GM11168 (cell line): ENCODE results near the gene PTPRC.

Experiments
- in situ Hi-C: fragments of 300-500 bp; cut with MboI; formaldehyde crosslinking; loops from one replicate; pipeline ENCODE4 v1.12.0; 2022; ENCODE audit warnings: low sequenced_read_pairs; ENCODE audit not compliant: unreplicated experiment

PTPRC gene

DNA sequence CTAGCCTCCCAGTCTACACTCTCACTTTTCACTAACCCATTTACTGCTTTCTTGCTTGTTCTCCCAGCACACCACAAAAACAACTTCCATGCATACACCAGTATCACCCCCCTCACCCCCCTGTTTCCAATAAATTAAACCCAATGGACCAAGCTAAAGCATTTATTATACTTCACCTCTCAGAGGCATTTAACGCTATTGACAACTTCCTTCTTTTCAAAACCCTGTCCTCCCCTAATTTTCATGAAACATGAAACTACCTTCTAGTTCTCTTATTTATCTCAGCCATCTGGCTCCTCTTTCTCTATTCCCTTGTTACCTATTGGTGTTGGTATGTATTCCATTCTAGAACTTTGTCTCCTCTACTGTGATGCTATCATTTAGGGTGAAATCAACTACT, 32.3 kb downstream of the PTPRC start:
- in situ Hi-C loops, result no loop called here

DNA sequence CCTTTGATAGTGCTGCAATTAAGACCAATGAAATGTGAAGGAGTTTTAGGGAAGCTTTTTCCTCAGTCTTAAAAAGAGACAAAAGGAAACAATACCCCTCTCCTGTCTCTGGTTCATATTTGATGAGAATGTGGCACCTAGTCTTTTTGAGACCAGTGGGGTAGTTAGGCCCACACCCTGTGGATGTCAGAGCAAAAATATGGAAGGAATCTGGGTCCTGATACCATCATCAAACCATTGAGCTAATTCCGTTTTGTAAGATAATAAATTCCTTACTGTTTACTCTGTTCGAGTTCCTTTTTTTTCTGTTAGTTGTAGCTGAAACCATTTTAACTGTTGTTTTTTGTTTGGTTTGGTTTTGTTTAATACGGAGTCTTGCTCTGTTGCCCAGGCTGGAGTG, 33.3 kb downstream of the PTPRC start:
- in situ Hi-C loops, result no loop called here

DNA sequence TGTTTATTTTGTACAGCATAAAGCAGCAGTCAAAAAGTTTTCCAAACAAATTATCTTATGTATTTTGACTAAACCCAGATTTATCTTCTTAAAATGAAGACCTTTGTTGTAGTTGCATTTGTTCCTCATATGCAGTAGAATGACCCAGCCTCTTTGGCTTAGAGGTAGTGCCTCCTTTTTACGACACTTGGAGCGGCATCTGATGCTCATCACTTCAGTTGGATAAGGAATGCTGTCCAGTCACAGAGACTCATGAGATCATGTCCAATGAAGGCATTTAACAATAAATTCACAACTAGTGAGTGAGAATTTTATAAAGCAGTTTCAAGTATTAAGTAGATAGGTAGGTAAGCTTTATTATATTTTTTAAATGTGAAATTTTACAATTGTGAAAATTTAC, 35.2 kb downstream of the PTPRC start:
- in situ Hi-C loops, result no loop called here

DNA sequence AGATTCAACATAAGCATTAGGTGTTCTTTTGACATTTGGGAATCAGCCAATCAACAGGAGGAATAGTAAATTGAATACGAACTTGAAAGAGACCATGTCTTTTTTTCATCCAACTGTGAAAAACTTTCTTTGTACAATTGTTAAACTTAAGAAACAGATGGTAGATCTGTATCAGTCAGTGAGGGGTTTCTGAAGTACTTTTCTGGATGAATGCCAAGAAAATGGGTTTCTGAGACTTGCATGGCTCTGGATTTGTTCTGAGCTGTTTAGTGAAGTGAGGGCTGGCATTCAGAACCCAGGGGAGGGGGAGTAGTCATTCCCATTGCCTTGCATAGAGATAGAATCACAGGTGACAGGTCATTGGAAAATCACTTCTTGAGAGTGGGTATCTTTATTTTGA, 37.4 kb downstream of the PTPRC start:
- in situ Hi-C loops, result no loop called here

DNA sequence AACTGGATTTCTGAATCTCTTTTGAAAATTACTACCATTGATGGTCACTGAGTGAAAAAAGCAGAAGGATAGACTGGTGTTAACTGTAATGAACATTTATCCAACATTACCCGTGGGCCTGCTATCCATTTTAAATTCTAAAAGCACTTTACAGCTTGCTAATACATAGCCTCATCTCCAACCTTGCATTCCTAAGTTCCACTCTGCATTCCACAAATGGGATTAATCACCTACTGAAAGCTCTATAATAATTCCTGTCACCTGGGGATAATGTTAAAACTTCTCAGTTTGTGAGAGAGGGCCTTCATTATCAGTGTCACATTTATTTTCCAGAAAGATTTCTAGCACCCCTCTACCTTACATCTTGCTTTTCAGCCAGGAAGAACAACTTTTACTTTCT, 38.2 kb downstream of the PTPRC start:
- in situ Hi-C loops, result no loop called here

DNA sequence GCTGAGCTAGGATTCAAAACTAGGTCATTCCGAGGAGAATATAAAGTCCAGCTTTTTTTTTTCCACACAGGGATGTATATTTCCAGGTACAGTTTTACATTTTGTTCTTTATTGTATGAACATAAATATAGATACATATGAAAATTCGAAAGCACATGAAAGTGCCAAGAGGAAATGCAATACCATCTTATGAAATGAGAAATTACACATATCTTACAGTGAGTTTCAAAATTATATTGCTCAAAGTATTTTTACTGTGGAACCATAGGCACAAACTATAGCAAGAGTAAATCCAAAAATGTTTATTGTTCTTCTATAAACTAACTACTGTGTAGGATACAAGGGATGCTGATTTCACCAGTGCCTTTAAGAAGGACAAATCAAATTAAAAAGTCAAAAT, 39.0 kb downstream of the PTPRC start:
- in situ Hi-C loops, result no loop called here

DNA sequence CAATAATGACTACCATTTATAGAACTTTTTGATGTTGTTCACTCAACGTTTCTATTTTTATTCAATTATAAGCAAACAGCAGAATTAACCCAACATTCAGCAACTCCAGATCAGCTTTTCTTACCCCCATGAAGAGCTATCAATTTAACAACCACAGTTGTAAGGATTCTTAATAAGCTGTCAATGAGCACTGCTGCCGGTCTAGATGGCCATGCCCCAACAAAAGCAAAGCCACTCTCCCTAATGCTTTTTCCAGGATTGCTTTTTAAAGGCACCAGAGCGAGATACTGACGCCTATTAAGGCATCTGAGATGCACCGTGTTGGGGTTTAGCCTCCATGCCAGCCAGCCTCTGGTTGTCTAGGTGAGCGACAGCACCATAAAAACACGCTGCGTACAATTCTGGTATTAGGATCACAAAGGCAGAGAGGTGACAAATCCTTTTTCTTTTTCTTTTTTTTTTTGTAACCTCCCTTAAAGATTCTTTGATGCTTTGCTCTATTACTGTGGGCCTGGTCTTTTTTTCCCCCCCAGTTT, 39.5 kb downstream of the PTPRC start:
- in situ Hi-C loops, result no loop called here

DNA sequence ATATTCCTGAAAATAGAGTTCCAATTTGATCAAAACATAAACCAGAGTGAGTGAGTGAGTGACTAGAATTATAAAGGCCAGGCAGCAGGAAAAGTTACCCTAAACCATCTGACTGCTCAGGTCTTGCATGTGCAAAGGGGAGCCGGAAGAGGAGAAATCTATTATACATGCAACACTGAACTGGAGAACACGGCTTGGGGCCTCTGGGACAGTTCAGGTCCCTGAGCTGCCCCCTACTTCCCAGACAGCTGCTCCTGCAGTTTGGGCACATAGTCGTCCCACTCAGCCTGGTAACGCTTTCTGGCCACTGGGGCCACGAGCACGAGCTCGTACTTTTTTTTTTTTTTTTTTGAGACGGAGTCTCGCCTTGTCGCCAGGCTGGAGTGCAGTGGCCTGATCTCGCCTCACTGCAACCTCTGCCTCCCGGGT, 40.1 kb downstream of the PTPRC start:
- in situ Hi-C loops, result no loop called here

DNA sequence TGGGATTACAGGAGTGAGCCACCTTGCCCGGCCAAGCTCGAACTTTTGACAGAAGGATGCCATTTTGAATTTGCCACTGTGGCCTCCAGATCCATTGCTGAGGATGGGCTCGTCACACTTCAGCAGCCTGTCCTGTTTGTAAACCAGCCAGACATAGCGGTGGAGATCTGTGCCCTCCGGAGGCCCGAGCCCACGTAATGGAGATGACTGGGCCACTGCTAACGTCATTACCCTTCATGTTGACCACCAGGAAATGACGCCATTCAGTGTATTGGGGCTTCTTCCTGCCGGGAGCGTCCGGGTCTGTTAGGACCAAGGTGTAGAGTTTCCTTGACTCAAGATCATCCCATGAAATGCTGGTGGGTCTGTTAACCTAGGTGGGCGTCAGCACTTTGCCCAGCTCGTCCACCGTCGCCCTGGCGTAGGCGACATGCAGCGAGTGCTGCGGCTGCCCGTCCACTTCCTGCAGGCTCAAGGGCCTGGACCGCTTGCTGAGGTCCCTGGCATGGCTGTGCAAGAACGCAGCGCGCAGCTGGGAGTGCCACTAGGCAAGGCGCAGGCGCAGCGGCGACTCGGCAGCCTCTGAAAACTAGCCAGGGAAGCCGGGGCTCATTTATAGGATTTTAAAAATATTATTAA, 40.8 kb downstream of the PTPRC start:
- in situ Hi-C loops, result no loop called here

DNA sequence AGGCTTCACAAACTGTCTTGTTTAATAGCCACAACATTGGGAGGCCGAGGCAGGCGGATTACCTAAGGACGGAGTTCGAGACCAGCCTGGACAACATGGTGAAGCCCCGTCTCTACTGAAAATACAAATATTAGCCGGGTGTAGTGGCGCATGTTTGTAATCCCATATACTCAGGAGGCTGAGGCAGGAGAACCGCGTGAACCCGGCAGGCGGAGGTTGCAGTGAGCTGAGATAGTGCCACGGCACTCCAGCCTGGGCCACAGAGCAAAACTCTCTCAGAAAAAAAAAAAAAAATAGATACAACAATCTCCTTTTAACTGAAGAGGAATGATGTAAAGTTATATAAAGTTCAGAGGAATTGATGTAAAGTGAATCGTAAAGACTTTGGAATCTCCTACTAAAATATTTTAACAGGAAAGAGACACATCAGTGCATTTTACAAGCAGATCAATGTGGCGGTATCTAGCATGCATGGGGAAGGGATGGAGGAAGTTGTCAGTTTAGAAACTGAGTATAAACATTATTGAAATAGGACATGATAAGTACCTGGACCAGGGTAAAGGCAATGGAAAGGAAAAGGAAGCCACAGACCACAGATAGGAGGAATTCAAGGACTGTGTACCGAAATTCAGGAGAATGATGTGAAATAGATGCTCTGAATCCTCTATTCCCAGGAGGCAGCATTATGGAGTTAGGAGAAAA, 41.5 kb downstream of the PTPRC start:
- in situ Hi-C loops, result no loop called here

DNA sequence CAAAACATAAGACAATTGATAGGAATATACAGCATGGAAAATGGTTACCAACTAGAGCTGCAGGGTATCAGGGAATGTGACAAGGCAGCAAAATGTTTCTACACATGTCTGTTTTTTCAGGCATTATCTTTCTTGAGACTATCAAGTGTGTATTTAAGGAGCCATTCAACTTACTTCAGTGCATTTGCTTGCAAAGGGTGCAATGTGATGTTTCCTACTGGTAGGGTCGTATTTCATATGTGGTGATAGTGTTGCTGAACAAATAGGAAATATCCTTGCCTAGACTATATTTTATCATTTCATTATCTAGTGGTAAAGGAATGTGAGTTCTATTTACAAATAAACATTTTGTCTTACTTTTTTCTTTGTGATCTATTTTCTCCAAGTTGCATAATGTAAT, 42.4 kb downstream of the PTPRC start:
- in situ Hi-C loops, result no loop called here

DNA sequence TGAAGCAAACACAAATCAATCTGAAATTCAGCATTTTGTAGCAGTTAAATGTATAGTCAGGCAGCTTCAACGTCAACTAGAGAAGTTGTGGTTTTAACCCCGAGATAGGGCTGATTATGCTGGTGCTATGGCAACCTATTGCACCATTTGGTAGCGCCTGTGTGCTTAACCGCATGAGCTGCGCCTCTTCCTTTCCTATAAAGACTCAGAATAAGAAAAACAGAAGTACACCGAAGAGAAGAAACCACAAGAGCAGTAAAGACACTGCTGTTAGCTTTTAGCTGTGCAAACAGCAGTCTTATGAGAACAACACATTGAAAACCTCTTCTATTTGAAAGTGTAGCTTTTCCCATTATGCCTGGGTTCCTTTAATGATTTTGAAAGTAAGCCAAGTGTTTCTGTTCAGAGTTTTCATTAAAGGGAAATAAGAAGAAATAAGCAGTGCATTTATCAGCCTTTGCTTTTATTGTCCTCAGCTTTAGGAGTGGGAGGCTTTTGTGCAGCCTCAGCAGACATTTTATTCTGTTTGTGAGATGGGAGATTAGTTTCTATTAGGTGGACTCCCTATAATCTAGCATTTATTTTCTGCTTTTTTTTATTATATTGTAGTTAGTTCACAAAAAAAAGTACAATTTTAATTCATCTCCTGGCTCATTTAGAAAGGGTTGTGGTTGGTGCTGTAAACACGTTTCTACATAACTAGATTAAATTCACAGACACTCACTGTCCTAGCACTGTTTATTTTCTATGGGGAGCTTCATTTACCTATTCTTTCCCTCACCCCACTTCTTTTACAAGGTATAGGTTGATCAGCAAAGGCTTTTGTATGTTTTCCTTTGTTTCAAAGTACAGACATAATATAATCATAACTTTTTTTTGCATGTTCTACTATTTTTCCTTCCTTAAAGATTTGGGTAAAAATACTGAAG, 43.3 kb downstream of the PTPRC start:
- in situ Hi-C loops, result no loop called here

DNA sequence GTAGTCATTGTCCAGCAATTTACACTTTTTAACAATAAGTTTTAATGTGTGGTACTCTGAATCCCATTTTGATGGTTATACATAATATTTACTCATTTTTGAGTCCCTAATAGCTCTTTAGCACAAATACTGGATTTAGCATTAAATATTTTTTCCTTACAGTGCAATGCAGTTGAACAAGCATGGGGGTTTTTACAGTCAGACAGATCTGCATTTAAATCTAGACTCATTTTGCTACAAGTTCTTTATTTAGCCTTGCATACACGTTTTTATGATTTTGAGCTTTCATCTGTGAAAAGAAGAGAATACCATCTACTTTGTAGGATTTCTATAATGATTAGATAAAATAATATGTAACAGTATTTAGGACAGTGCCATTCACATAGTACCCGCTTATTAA, 44.0 kb downstream of the PTPRC start:
- in situ Hi-C loops, result no loop called here

DNA sequence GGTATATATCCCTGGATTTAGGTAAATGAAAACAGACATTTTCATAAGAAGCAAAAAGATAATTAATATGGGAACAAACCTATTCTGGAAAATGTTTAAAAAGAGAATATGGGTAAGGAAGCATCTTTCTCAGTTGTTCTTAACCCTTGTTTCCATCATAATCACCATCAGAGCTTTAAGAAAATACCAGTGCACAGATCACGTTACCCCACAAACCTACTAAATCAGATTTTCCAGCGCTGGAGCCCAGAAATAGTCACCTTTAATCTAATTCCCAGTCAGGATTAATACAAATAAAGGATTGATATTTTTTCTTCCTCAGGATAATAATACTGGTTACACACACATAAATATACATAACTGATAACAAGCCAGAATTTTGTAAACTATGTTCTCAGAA, 44.6 kb downstream of the PTPRC start:
- in situ Hi-C loops, result no loop called here

DNA sequence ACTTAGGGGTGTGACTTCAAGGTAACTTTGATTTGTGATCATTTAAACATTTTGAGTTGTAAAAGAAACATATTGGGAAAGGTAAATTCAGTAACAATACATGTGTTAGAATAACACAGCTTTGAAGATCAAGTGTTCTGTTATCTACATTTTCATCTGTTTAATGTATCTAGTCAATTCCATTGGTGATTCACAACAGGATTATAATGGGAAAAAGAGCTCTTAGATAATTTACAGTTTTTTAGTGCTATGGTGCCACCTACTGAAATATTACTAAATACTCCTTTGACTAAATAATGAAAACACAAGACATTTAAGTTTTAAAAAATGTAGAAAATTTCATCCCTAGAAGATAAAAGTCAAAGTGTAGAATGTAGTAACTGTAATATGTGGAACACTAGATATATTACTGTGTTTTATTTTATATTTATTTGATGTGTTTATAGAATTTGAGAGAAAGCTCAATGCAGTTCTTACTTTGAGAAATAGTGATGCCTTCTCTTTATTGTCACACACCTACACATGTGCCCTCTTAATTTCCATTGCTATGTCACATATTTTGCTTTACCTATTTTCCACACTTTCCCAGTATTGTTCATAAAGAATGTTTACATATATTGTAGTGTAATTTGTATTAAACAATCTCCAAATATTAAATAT, 47.4 kb downstream of the PTPRC start:
- in situ Hi-C loops, result no loop called here

DNA sequence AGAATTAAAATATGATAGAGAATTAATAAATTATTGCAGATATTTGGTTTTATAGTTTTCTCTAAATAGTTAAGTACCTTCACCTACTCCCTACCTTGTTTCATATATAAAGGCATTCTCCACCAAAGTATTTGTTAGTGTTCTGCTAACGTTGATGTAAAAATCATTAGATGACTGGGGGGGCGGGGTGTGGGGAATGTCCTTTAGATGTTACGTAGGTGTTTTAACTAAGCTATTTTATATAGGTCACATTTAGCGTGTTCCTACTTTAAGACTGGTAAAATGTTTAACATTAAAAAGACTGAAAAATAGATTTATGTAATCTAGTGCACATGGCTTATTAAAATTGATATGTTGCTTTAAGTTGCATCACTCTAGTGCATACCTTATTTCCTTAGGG, 48.6 kb downstream of the PTPRC start:
- in situ Hi-C loops, result no loop called here

DNA sequence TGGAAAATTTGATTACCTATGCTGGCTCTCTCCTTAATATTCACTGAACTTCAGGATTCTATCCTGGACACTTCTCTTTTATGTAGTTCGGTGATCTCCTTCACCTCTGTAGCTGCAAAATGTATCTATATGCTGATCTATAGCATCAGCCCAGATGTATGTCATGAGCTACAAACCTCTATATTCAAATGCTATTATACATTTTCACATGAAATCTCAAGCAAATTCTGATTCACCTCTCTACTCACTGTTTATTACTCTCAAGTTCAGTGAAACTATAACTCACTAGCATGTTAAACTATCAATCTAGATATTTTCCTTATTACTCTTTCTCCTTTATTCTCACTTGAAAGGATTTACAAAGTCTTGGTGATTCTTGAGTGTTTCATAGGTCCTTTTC, 52.2 kb downstream of the PTPRC start:
- in situ Hi-C loops, result no loop called here

DNA sequence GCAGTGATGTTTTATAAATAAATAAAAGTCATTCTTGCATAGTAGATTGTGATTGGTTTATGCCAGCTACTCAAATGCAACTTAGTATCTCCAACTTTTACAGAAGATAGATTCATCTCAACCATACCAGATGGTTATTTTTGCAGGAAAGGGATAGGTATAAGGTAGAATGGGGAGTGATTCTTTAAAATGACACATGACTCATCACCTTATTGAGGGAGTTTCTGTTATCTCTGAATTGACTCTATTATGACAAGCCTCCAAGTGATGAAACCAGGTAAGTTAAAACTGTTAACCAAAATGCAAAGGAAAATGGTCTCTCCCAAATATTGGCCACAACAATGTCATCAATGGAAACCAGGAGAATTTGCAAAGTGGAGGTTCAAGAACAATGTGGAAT, 54.5 kb downstream of the PTPRC start:
- in situ Hi-C loops, result no loop called here

DNA sequence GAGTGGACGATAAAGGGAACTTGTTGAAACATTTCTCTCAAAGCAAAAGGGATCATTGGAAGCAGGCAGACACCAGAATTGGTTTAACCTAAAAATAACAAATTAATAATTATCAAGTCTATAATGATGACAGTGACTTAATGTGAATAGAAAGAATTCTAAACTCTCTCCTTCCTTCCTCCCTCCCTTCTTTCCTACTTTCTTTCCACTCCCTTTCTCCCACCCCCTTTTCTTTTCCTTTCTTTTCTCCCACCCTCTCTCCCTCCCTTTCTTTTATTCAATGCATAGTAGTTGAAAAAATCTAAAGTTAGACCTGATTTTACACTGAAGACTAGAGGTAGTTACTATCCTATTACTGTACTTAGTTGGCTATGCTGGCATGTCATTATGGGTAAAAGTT, 55.7 kb downstream of the PTPRC start:
- in situ Hi-C loops, result no loop called here

DNA sequence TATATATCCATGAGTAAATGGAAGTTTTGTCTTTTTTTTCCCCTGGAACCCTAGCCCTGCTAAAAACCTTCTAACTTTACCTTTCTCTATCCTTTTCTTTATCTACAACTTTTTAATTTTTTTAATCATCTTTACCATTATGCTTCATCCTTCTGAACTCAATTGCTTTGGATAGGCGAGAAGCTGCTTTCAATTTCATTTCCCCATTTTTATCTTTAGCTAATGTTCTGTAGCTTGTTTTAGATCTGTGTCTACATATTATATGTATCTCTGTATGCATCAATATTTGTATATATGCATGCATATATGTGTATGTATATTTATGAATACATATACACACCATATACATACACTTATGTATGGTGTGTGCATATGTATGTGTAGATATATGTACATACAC, 57.4 kb downstream of the PTPRC start:
- in situ Hi-C loops, result no loop called here
